ENCODE results near the gene ATP10A.

GRCh38 chr15:25743548-25744275 lies 119.4 kb downstream of the ATP10A start:
- no peak for TF ChIP-seq POLR2A (IDR thresholded peaks at IDR 0.05)
- no peak for TF ChIP-seq CTCF (IDR thresholded peaks at IDR 0.05)
- TF ChIP-seq POLR2AphosphoS5 (IDR thresholded peaks at IDR 0.05; ENCODE audit: insufficient read depth in 1 of 2, low read depth in 1 of 2), result no peak
